ENCODE data around the gene MUC4. TPM values are rescaled to one million over a fixed set of nuclear protein-coding genes. Genes with fewer than 3 reads are reported as not detected.
"Not testable (repeated sequence)": the region's sequence is repeated elsewhere in the genome, so short reads cannot be mapped to it uniquely, and the experiment has no call there.

The MUC4 gene
- total RNA-seq, 4 donors from 2014 or later = 0.19 to 3.0 (median 0.47) TPM; not detected in 1

GRCh38 chr3:195825857-195826804 is 14.4 kb upstream of the MUC4 start:
- no peaks in the 10 kb centered on the region for H3K9me3 ChIP-seq
- H3K36me3 ChIP-seq = no peaks in the 10 kb centered on the region
- H3K4me3 ChIP-seq = no peak overlapping the region
- H3K27me3 ChIP-seq = peaks cover 22% of the 10 kb centered on the region
- no peak overlapping the region for H3K27ac ChIP-seq
- H3K4me1 ChIP-seq = peaks cover 0 to 3% (median 0%) of the 10 kb centered on the region in 3 donors
- ATAC-seq = no peak
- 83 to 88% methylated on average over 4 to 8 of the region's 47 CpGs for WGBS, 2 donors (ENCODE audit: low coverage in 1 of 2)
- no peak for TF ChIP-seq EP300 (IDR thresholded peaks at IDR 0.05)
- no peak for TF ChIP-seq CTCF (IDR thresholded peaks at IDR 0.05)
- TF ChIP-seq POLR2A (IDR thresholded peaks at IDR 0.05) = no peak
- TF ChIP-seq POLR2AphosphoS5 (IDR thresholded peaks at IDR 0.05) = no peak

GRCh38 chr3:195825191-195825588 is 13.5 kb upstream of the MUC4 start:
- no peaks in the 10 kb centered on the region for H3K9me3 ChIP-seq
- peaks cover 25% of the 10 kb centered on the region for H3K27me3 ChIP-seq
- peaks cover 0 to 3% (median 0%) of the 10 kb centered on the region in 3 donors for H3K4me1 ChIP-seq
- no peaks in the 10 kb centered on the region for H3K36me3 ChIP-seq
- TF ChIP-seq POLR2AphosphoS5 (IDR thresholded peaks at IDR 0.05) = no peak
- no peak overlapping the region for H3K4me3 ChIP-seq
- 60 to 90% methylated on average over 2 to 3 of the region's 15 CpGs for WGBS, 2 donors (ENCODE audit: low coverage in 1 of 2)
- ATAC-seq = no peak
- no peak overlapping the region for H3K27ac ChIP-seq

- WGBS, 2 donors (ENCODE audit: low coverage in 1 of 2) = 52% methylated on average over 6 of the region's 13 CpGs; no CpG with 5 or more reads in 1 of the 2 donors
- not testable (repeated sequence) for H3K36me3 ChIP-seq, ATAC-seq, H3K9me3 ChIP-seq, H3K4me1 ChIP-seq, H3K4me3 ChIP-seq, H3K27ac ChIP-seq
- H3K27me3 ChIP-seq = peaks cover 25% of the 10 kb centered on the region
Measured at GRCh38 chr3:195824425-195825190, 12.9 kb upstream of the MUC4 start.

- Histone ChIP-seq H3K36me3 (no peaks in the 10 kb centered on the region), H3K4me3 (no peak overlapping the region), H3K9me3 (no peaks in the 10 kb centered on the region), H3K4me1 (peaks cover 0 to 3% (median 0%) of the 10 kb centered on the region in 3 donors), H3K27me3 (peaks cover 25% of the 10 kb centered on the region), H3K27ac (no peak overlapping the region)
- TF ChIP-seq POLR2A (IDR thresholded peaks at IDR 0.05) = no peak
- TF ChIP-seq CTCF (IDR thresholded peaks at IDR 0.05) = no peak
- no peak for TF ChIP-seq POLR2AphosphoS5 (IDR thresholded peaks at IDR 0.05)
- TF ChIP-seq EP300 (IDR thresholded peaks at IDR 0.05) = no peak
- WGBS, 2 donors (ENCODE audit: low coverage in 1 of 2) = 37 to 93% methylated on average over 2 to 3 of the region's 13 CpGs
- ATAC-seq = no peak
Measured at GRCh38 chr3:195823999-195824398, 12.3 kb upstream of the MUC4 start.

- peaks cover 0 to 3% (median 0%) of the 10 kb centered on the region in 3 donors for H3K4me1 ChIP-seq
- no peak for ATAC-seq
Measured at GRCh38 chr3:195823280-195823679, 11.6 kb upstream of the MUC4 start.

More at GRCh38 chr3:195823280-195823679, 11.6 kb upstream of the MUC4 start:
- Histone ChIP-seq H3K9me3 (no peaks in the 10 kb centered on the region), H3K27ac (no peak overlapping the region), H3K36me3 (no peaks in the 10 kb centered on the region), H3K27me3 (peaks cover 25% of the 10 kb centered on the region), H3K4me3 (no peak overlapping the region)
- WGBS, 2 donors (ENCODE audit: low coverage in 1 of 2) = 37 to 52% methylated on average over 2 of the region's 10 CpGs
- no peak for TF ChIP-seq POLR2A (IDR thresholded peaks at IDR 0.05)
- TF ChIP-seq POLR2AphosphoS5 (IDR thresholded peaks at IDR 0.05) = no peak
- TF ChIP-seq CTCF (IDR thresholded peaks at IDR 0.05) = no peak
- TF ChIP-seq EP300 (IDR thresholded peaks at IDR 0.05) = no peak

All from gastroesophageal sphincter (tissue), 4 donors.